NOMO-1 treated with DMSO at 0.1 percent for 48 hours (cell line): ENCODE measurements around the gene CLIC5.
A peak's percentile ranks its signal among the peaks of the same experiment; 100 is the strongest.
"Not testable (repeated sequence)": the region's sequence is repeated elsewhere in the genome, so short reads cannot be mapped to it uniquely, and the experiment has no call there.

Source experiments
- DNase-seq: peaks from one replicate; lab custom pipeline; 2025; ENCODE audit not compliant: unreplicated experiment; lab: John Stamatoyannopoulos, UW

The CLIC5 gene

GRCh38 chr6:45929421-45930361, 86.0 kb downstream of the CLIC5 start:
- no peak for DNase-seq

- no peak for DNase-seq
Measured at GRCh38 chr6:45928721-45929305, 86.8 kb downstream of the CLIC5 start.

- DNase-seq, result no peak
Measured at GRCh38 chr6:45927421-45928320, 88.0 kb downstream of the CLIC5 start.

GRCh38 chr6:45926423-45926822, 89.2 kb downstream of the CLIC5 start:
- DNase-seq, result not testable (repeated sequence)

- no peak for DNase-seq
Measured at GRCh38 chr6:45924763-45925342, 90.8 kb downstream of the CLIC5 start.

GRCh38 chr6:45923831-45924391, 91.7 kb downstream of the CLIC5 start:
- no peak for DNase-seq

- DNase-seq, result peak; percentile 66
Measured at GRCh38 chr6:45922728-45923351, 92.8 kb downstream of the CLIC5 start.

- no peak for DNase-seq
Measured at GRCh38 chr6:45921691-45922281, 93.9 kb downstream of the CLIC5 start.

GRCh38 chr6:45920819-45921511, 94.7 kb downstream of the CLIC5 start:
- DNase-seq, result no peak

- no peak for DNase-seq
Measured at GRCh38 chr6:45917439-45917838, 98.2 kb downstream of the CLIC5 start.

GRCh38 chr6:45916692-45917091, 99.0 kb downstream of the CLIC5 start:
- no peak for DNase-seq

GRCh38 chr6:45915780-45916468, 99.7 kb downstream of the CLIC5 start:
- no peak for DNase-seq

- DNase-seq, result no peak
Measured at GRCh38 chr6:45911691-45912090, 104.0 kb downstream of the CLIC5 start.

GRCh38 chr6:45903959-45904358, 111.7 kb downstream of the CLIC5 start:
- DNase-seq, result no peak

- DNase-seq, result no peak
Measured at GRCh38 chr6:45902984-45903383, 112.7 kb downstream of the CLIC5 start.

GRCh38 chr6:45901767-45902650, 113.7 kb downstream of the CLIC5 start:
- no peak for DNase-seq
